Colon (tissue), 2 donors: Measurements from ENCODE around the gene SOX10.
"Not testable (repeated sequence)": the region's sequence is repeated elsewhere in the genome, so short reads cannot be mapped to it uniquely, and the experiment has no call there.

ENCODE experiments used
- FAIRE-seq: peaks from 2 replicates; lab custom pipeline; 2012; peaks lifted over from hg19 to GRCh38; lab: Jason Lieb, UNC
- donor health status: control.
- donor health status: control.

SOX10 gene

GRCh38 chr22:37985751-37986281, 1.5 kb upstream of the SOX10 start:
- FAIRE-seq: no peak

GRCh38 chr22:37985050-37985585, 763 bp upstream of the SOX10 start:
- FAIRE-seq: no peak

DNA sequence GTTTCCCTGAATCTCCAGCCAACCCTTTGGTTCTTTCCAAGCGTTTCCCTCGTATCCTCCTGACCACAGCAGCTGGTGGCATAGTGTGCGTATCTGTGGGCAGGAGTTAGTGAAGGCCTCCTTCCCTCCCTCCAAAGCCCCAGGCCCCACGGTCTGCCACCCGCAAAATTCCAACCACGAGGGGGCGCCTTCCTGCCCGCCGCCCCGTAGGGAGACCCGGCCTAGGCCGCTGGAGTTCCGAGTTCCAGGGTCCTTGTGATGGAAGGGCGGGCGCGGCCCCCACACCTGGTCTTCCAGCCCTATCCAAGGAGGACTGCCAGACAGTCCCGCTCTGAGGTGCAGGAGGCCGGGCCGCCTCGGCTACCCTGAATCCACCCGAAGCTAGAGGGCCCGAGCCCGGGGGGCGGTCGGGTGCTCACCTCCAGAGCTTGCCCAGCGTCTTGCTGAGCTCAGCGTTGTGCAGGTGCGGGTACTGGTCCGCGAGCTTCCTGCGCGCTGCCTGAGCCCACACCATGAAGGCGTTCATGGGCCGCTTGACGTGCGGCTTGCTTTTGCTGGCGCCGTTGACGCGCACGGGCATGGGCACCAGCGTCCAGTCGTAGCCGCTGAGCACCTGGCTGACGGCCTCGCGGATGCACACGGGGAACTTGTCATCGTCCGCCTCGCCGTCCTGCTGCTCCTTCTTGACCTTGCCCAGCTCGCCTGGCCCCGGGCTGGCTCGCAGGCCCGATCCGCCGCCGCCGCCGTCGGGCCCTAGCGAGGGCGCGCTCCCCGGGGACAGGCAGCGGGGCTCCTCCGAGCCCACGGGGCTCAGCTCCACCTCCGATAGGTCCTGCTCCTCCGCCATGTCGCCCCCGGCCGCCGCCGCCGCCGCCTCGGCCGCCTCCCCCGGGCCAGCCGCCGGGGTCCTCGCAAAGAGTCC, 1.2 kb downstream of the SOX10 start:
- FAIRE-seq: no peak

DNA sequence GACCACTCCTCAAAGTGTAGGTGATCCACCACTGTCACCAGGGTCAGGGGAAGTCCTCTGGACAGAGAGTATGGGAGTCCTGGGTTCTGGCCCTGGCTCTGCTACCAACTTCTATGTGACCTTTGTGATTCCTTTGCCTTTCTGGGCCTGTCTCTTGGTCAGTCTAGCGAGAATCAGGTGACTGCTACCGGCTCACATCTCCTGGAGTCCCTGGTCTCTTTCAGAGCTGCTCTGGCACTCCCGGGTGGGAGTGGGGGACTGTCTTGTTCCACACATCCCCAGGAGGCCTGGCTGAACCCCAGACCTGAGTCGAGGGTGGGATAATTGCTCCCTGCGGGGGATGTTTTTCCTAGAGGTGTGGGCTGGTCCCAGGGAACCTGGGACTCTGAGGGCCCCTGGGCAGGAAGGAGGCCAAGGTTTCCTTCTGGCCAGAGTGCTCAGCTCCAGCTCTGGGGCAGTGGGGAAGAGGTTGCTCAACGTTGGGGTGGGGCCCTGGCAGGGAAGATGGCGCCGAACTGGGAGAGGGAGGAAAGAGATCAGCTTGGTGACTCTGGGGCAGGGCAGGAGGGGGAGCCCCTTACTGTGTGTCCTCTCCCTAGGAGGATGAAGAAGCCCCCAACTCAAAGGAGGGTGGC, 2.1 kb downstream of the SOX10 start:
- FAIRE-seq: no peak

GRCh38 chr22:37981282-37982011, 2.9 kb downstream of the SOX10 start:
- FAIRE-seq: no peak

DNA sequence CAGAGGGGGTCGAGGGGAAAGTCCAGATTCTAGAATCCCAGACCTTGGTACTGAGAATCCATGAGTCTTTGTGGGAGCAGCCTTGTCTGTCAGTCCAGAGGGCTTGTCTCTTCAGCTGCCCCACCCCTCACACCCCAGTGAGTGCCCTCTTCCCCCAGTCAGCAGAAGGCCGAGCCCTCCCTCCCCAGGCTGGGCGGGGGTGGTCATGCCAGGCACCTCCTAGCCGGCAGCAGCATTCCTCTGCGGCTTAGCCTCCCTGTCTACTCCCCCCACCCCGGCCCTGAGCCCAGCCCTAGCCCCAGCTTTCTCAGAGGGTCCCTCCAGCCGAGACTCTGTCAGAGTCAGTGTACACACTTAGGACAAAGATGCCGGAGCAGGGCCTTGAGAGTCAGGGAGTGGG, 4.6 kb downstream of the SOX10 start:
- no peak for FAIRE-seq

- FAIRE-seq: no peak
Measured at GRCh38 chr22:37976547-37976946, 7.8 kb downstream of the SOX10 start.

- not testable (repeated sequence) for FAIRE-seq
Measured at GRCh38 chr22:37976022-37976421, 8.3 kb downstream of the SOX10 start.

DNA sequence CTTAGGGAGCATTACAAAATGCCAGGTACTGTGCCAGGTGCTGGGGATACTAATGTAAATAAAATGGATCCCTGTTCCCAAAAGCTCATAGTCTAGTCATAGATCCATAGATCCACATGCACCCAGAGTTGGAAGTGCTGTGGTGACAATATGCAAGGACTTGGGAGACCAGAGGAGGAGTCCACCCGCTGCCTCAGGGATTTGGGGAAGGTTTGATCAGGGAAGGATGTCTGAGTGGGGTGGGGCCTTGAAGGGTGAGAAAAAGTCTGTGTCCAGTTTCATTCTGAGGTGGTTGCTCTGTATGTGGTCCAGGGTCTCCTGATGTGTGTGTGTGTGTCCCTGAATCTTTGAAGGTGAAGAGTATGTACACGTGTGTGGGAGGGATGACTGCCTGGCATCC, 9.2 kb downstream of the SOX10 start:
- FAIRE-seq: no peak

DNA sequence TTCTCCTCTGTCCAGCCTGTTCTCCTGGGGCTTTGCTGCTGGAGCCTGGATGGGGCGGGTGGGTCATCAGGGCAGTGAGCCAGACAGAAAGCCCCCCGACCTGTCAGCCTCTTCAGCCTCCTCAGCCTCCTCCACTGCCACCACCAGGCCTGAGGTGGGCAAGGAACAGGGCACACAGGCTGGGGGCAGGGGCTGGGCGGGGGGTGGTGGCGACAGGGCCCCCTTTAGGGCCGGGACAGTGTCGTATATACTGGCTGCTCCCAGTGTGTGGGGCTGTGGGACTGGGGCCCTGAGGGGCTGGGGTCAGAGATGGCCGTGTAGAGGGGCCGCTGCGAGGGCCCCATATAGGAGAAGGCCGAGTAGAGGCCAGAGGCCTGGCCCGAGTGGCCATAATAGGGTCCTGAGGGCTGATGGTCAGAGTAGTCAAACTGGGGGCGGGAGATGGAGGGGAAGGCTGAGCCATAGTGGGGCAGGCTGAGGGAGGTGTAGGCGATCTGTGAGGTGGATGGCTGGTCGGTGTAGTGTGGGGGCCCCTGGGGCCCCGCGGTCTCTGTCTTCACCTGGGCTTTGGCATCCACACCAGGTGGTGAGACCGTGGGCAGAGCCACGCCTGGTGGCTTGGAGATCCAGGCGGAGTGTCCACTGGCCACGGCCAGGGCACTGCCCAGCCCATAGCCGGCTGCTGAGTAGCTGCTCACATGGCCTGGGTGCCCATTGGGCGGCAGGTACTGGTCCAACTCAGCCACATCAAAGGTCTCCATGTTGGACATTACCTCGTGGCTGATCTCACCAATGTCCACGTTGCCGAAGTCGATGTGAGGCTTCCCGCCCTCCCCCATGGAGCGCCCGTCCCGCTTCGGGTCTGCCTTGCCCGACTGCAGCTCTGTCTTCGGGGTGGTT, 10.8 kb downstream of the SOX10 start:
- no peak for FAIRE-seq

DNA sequence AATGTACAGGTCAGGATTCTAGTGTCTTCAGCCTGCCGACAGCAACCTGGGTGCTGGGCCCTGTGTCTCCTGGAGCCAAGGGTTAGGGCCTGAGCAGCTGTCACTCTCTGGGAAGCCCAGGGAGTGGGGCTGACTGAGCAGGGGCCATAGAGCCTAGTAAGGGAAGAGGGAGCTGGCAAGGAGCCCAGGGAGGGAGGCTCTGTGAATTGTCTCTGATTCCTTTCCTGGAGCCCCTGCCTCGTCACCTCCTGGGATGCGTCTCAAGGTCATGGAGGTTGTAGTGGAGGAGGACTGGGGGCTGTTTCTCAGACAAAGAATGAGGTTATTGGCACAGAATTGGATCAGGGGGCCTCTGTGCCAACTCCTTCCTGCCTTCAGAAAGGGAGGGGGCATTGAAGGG, 11.8 kb downstream of the SOX10 start:
- FAIRE-seq: no peak

- no peak for FAIRE-seq
Measured at GRCh38 chr22:37971475-37972434, 12.6 kb downstream of the SOX10 start.

DNA sequence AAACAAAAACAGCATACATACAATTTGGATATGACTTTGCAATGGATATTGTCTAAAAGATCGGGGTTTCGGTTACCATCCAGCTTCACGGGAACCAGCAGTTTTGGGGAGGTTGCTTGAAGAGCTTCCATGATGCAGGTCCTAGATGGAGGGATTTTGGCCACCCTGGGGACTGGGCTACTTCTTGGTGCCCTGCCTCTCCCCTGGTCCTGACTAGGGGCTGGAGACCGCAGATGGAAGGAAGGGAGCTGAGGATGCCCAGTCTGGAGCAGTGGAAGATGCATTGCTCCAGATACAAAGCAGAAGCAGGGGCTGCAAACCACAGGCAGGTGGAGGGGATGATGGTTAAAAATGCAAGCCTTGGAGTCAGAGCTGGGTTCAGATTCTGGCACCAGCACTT, 13.5 kb downstream of the SOX10 start:
- FAIRE-seq: no peak

DNA sequence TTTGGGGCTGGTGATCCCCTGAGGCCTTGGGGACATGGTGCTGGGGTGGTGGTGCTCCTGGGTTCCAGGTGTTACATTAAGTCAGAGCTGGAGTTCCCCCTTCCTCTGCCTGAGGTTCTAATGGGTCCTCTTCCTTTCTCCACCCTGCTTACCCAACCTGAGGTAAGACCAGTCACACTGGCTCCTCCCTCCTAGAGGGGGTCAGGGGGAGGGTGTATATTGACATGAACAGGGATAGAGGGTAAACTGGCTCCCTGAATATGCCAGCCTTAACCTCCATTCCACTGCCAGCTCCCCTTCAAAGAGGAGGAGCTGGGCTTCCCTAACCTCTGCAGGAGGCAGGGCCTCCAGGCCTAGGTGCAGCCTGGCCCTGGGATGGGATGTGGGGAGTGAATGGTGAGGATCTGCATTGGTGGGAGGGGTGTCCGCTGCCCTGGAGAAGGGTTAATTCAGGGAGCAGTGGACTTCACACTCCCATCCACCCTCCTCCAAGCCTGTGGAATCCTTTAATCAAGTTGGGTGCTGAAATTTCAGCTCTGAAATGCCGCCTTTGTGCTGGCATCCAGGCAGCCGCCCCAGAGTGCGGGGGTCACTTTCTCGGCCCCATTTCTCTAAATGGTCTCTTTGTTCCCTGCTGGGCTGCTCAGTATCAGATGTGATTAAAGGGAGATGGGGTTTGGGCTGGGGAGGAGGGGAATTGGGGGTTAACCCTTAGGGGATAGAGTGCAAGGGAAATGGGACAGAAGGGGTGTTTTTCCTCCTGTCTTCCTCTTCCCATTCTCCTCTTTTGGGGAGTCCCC, 15.7 kb downstream of the SOX10 start:
- FAIRE-seq: no peak

GRCh38 chr22:37967637-37968451, 16.5 kb downstream of the SOX10 start:
- FAIRE-seq: no peak

DNA sequence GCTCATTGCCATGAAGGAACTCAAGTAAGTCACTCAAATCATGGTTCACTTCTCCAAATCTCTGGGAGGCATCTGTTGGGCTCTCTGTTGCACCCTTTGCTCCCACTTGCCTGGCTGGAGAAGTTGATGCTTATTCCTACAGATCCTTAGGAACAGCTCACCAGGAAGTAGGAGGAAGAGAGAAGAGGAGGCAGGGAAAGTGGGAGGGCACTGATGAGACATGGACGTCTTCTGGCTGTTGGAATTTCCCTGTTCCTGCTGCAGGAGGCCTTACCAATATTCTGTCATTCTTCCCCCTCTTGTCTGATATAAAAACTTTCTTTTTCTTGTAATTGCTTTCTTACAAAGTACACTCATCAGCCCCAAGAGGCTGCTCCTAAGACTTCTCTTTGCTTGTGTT, 17.2 kb downstream of the SOX10 start:
- FAIRE-seq: no peak

- no peak for FAIRE-seq
Measured at GRCh38 chr22:37965940-37966664, 18.3 kb downstream of the SOX10 start.

DNA sequence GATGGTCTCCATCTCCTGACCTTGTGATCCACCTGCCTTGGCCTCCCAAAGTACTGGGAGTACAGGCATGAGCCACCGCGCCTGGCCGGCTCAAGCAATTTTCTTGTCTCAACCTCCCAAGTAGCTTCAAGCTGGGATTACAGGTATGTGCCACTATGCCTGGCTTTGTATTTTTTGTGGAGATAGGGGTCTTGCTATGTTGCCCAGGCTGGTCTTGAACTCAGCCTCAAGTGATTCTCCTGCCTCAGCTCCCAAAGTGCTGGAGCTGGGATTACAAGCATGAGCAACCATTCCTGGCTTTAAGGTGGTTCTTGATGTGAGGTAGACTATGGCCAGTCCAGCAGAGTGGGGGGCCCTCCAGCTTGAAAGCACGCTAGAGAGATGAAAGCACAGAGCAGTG, 23.3 kb downstream of the SOX10 start:
- FAIRE-seq: no peak
